IPS DF 4.7 (cell line): ENCODE data around the gene BLCAP.
"Not testable (repeated sequence)": the region's sequence is repeated elsewhere in the genome, so short reads cannot be mapped to it uniquely, and the experiment has no call there.

Experiments used
- DNase-seq: peaks from one replicate; pipeline ENCODE4 v3.0.0-alpha.2; 2013; ENCODE audit warnings: low spot score; ENCODE audit errors: extremely low read depth

BLCAP gene

DNA sequence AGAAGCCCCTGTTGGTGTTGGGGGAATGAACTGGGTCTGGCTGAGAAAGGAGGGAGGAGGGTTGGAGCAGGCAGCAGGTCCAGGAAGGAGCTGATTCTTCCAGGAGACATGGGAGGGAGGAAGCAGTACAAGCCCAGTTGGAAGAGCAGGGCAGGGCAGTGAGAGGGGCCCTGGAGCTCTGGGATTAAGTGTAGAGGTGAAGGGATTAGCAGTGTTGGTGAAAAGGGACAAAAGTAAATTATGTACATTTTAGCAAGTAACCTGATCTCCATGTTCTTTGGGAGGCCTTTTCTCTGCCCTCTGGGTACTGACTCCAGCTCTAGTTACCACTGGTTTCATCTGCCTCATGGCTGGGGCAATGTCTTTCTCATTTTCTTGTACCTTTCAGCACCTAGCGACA, 41.5 kb downstream of the BLCAP start:
- not testable (repeated sequence) for DNase-seq

DNA sequence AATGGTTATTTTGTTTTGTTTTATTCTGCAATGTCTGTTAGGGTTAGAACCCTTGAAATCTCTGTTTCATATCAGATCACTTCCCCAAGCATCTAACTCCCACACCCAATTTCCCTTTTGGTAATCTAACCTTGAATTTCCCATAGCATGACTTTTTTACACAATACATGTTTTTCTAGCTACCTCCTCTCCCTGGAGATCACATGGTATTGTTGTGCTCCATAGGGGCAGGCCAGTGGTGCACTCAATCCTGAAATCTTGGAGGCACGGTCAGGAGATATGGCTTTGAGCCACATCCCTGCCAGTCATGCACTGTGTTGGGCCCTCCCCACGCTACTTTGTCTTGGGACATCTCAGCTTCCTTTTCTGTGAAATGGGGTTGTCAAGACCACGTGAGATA, 43.3 kb downstream of the BLCAP start:
- DNase-seq = no peak

- no peak for DNase-seq
Measured at GRCh38 chr20:37481610-37482009, 46.1 kb downstream of the BLCAP start.

- DNase-seq = no peak
Measured at GRCh38 chr20:37480919-37481318, 46.8 kb downstream of the BLCAP start.

- no peak for DNase-seq
Measured at GRCh38 chr20:37479925-37480691, 47.6 kb downstream of the BLCAP start.

GRCh38 chr20:37479266-37479665, 48.4 kb downstream of the BLCAP start:
- DNase-seq = no peak

DNA sequence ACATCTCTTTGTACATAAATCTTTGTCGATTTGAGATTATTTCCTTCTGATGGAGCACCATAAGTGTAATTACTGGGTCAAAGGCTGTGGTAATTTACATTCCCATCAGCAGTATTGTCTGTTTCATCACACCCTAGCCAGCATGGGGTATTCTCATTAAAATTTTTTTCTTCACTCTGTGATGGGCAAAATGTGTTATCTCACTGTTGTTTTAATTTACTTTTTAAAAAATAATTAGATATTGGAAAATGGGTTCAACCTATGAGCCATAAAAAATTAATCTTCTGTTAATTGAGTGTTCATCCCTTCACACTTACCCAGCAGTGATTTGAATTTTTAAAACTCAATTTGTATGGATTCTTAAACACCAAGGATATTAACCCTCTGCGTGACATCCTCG, 50.6 kb downstream of the BLCAP start:
- DNase-seq = no peak

DNA sequence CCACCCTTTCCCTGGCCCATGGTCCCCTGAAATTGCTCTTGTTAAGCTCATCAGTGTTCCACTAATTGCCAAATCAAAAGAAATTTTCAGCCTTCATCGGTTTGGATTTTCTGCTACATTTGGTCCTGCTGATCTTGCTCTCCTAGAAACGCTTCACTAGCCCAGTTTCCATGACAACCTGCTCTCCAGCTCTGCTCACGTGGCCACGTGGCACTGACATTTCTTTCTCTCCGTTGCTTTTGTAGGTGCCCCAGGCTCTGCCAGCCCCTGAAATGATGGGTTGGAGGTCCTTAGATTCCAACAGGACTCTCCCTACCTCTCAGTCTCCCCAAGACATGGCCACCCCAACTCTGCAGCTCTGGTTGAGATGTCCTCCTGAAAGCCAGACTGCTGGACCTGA, 52.4 kb downstream of the BLCAP start:
- DNase-seq = no peak

- DNase-seq = no peak
Measured at GRCh38 chr20:37474386-37474785, 53.3 kb downstream of the BLCAP start.

GRCh38 chr20:37473249-37474000, 54.3 kb downstream of the BLCAP start:
- DNase-seq = no peak

DNA sequence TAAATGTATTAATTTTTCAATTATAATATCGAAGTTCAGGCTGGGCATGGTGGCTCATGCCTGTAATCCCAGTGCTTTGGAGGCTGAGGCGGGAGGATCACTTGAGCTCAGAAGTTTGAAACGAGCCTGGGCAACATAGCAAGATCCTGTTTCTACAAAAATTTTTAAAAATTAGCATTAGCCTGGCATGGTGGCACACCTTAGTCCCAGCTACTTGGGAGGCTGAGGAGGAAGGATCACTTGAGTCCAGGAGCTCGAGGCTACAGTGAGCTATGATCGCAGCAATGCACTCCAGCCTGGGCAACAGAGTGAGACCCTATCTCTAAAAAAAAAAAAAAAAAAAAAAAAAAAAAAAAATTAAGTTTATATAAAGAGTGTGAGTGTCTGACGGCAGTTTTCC, 55.2 kb downstream of the BLCAP start:
- DNase-seq = not testable (repeated sequence)

GRCh38 chr20:37471741-37472235, 55.9 kb downstream of the BLCAP start:
- no peak for DNase-seq

- not testable (repeated sequence) for DNase-seq
Measured at GRCh38 chr20:37470190-37470589, 57.5 kb downstream of the BLCAP start.

- DNase-seq = no peak
Measured at GRCh38 chr20:37469531-37469930, 58.1 kb downstream of the BLCAP start.

DNA sequence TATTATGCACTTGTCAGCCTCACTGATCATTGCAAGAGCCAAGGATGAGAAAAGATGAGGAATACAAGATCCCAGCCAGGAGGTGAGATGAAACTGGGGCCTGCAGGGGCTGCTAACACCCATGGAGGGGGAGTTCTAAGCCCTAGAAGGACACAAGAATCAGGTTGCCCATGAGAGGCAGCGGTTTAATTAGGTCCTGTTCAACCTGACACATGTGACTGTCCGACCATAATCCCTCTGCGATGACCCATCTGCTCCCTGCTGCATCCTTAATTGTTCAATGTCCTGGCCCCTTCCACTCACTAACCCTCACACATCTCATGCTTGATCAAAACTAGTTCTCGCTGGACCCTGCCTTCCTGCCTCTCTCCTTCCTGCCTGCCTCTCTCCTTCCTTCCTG, 58.8 kb downstream of the BLCAP start:
- DNase-seq = no peak
